GM13976 (cell line): ENCODE data around the gene EMSY.

Experiments
- DNase-seq: peaks from one replicate; pipeline ENCODE4 v3.0.0; 2012; ENCODE audit warnings: low spot score
- in situ Hi-C: fragments of 300-500 bp; cut with MboI; formaldehyde crosslinking; loops from one replicate; pipeline ENCODE4 v1.12.0; 2022; ENCODE audit warnings: low sequenced_read_pairs, mixed read lengths, inconsistent platforms; ENCODE audit not compliant: unreplicated experiment
- TF ChIP-seq, protein P1 (sequence below): IDR thresholded peaks from 2 replicates; pipeline ENCODE4 v1.5.1; 2012; ENCODE audit warnings: borderline replicate concordance, mild to moderate bottlenecking; ENCODE audit not compliant: insufficient read depth; ENCODE audit errors: extremely low read depth, missing control alignments, control extremely low read depth

Gene EMSY

DNA sequence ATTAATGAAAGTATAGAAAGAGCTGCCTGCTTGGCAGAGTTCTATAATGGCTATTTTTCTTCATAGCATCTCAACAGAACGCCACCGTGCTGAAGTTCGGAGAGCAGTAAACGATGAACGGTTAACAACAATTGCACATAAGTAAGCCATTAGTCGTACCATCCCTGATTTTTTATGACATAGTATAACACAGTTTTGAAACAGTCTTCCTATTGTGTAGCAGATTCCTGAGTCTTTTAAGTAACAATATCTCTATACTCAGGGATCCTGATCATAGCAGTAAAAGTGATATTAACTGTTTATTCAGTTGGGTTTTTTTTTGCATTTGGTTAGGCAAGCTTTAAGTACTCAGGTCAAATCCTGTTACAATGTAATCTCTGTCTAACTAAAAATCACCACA lies 8.4 kb downstream of the EMSY start:
- TF ChIP-seq, protein P1, sequence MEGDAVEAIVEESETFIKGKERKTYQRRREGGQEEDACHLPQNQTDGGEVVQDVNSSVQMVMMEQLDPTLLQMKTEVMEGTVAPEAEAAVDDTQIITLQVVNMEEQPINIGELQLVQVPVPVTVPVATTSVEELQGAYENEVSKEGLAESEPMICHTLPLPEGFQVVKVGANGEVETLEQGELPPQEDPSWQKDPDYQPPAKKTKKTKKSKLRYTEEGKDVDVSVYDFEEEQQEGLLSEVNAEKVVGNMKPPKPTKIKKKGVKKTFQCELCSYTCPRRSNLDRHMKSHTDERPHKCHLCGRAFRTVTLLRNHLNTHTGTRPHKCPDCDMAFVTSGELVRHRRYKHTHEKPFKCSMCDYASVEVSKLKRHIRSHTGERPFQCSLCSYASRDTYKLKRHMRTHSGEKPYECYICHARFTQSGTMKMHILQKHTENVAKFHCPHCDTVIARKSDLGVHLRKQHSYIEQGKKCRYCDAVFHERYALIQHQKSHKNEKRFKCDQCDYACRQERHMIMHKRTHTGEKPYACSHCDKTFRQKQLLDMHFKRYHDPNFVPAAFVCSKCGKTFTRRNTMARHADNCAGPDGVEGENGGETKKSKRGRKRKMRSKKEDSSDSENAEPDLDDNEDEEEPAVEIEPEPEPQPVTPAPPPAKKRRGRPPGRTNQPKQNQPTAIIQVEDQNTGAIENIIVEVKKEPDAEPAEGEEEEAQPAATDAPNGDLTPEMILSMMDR: no peak
- no peak for DNase-seq
- in situ Hi-C loops: no loop called here

DNA sequence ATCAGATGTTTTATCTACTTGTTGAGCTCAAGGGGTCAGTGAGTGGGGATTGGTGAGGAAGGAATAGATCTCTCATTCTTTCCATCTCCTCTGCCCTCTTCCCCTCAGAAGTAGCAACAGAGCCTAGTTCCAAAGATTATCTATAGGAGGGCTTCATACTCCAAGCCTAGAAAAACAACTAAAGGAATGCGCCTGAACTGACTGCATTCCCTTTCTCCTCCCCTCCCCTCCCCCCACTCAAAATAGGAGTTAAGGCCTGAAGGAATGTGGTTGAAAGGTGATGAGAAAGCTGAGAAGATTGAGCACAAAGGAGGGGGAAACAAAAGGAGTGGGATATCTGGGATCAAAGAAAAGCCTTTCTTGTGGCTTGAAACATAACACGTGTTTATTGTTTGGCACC lies 10.5 kb downstream of the EMSY start:
- no peak for DNase-seq
- in situ Hi-C loops: no loop called here
- TF ChIP-seq, protein P1: no peak

DNA sequence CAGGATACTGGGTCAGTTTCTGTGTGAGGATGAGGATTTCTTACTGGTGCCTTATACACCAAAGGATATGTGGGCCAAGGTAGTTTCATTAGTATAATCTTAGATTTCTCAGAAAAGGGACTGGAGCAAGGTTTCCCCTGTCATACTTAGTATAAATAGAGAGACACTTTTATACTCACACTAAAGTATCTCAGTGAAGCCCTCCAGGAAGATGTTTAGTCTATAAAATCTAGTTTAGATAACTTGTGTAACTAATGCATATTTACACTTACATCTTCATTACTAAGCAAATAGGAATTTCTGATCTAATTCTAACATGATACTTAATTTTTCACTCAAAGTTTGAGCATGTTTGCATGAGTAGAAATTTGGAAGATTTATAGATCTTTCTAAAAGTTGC lies 11.1 kb downstream of the EMSY start:
- TF ChIP-seq, protein P1: no peak
- DNase-seq: no peak
- in situ Hi-C loops: no loop called here

DNA sequence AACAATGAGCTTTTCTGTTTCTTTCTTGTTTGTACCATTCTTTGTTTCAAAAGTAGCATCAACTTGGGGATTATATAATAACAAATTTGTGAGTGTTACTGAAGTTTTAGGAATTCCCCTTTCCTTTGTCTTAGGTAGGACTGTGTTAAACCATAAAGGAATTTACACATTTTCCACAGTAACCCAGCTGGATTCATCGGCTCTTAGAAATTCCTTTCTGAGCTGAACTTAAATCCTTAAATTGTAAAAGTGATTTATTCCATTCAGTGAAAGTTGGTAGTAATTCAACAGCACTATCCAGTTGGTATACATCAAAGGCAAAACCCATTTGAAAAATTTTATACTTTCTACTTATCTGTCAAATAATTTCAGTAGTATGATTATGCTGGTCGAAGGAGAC lies 11.8 kb downstream of the EMSY start:
- in situ Hi-C loops: no loop called here
- no peak for DNase-seq
- TF ChIP-seq, protein P1: no peak

DNA sequence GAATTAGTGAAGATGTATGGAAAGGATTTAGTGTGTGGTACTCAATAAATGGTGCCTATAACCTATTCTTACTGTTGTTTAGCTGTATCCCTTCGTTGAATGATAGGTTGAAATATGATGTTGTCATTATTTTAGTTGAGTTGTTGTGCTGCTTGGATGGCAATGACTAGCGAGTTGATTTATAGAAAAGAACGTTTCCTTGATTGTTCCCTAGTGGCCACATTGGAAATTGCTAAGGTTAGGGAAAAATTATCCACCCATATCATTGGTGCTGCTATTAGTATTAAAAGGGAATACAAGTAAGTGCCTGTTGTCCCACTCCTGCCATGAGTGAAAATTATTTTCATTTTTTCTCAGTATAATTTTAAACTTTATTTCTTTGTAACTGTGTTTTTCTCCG lies 14.5 kb downstream of the EMSY start:
- DNase-seq: no peak
- in situ Hi-C loops: no loop called here
- TF ChIP-seq, protein P1: peak; percentile 11

DNA sequence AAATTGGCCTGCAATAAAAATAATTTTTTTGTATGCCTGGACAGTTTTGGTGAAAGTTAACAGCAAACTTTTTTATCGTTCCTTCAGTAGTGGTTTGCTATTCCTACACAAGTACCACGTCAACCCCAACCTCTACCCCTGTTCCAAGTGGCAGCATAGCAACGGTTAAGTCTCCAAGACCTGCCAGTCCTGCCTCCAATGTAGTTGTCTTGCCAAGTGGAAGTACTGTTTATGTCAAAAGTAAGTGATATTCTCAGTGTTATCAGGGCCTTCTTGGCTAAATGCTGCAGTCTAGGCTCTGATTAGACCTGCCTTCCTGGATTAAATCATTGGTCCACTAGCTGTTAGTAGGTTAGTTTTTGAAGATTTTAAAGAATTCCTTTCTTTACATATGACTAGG lies 15.0 kb downstream of the EMSY start:
- TF ChIP-seq, protein P1: no peak
- in situ Hi-C loops: no loop called here
- DNase-seq: no peak

DNA sequence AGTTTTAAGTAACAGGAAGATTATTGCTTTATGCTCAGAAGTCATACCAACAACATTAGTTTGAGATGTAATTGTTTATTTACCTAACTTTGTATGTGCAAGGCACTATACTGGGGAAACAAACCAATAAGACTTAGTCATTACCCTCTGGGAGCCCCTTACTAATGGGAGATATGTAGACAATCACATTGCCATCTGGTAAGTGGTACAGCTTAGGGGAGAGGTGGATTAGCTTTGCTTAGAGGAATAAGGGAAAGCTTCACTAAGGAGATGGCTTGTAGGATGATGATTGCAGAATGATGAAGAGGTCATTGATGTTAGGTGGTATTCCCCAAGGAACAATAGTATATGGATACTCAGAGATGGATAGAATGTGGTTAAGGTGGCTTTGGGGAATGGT lies 17.5 kb downstream of the EMSY start:
- no peak for DNase-seq
- TF ChIP-seq, protein P1: no peak
- in situ Hi-C loops: no loop called here
